Hypothalamus (tissue), 51 donors: ENCODE measurements around the gene UBE2J2.
"Not testable (repeated sequence)": the region's sequence is repeated elsewhere in the genome, so short reads cannot be mapped to it uniquely, and the experiment has no call there.

Experiments
- DNase-seq, 51 donors: peaks; one replicate each; lab custom pipeline; 2025; lab: John Stamatoyannopoulos, UW

UBE2J2 gene

GRCh38 chr1:1259540-1259939, 14.1 kb downstream of the UBE2J2 start:
- no peak for DNase-seq

- DNase-seq: no peak
Measured at GRCh38 chr1:1259119-1259488, 14.6 kb downstream of the UBE2J2 start.

GRCh38 chr1:1256956-1257871, 16.4 kb downstream of the UBE2J2 start:
- DNase-seq: no peak

- DNase-seq: no peak
Measured at GRCh38 chr1:1255611-1256010, 18.0 kb downstream of the UBE2J2 start.

- DNase-seq: no peak
Measured at GRCh38 chr1:1255078-1255477, 18.6 kb downstream of the UBE2J2 start.

GRCh38 chr1:1254667-1254998, 19.0 kb downstream of the UBE2J2 start:
- DNase-seq: no peak

GRCh38 chr1:1253972-1254666, 19.5 kb downstream of the UBE2J2 start:
- DNase-seq: no peak

- DNase-seq: no peak
Measured at GRCh38 chr1:1253314-1253713, 20.3 kb downstream of the UBE2J2 start.

GRCh38 chr1:1250786-1251284, 22.8 kb downstream of the UBE2J2 start:
- no peak for DNase-seq

- DNase-seq: not testable (repeated sequence)
Measured at GRCh38 chr1:1248009-1248913, 25.4 kb downstream of the UBE2J2 start.

- no peak for DNase-seq
Measured at GRCh38 chr1:1247341-1247913, 26.2 kb downstream of the UBE2J2 start.

- no peak for DNase-seq
Measured at GRCh38 chr1:1246577-1247340, 26.9 kb downstream of the UBE2J2 start, which contains the start of gene C1QTNF12. Gene C1QTNF12 (minus strand): TSS chr1:1246722. CDS start chr1:1246690, 32 bp downstream.

GRCh38 chr1:1245817-1246576, 27.7 kb downstream of the UBE2J2 start:
- no peak for DNase-seq

- no peak for DNase-seq
Measured at GRCh38 chr1:1245178-1245816, 28.4 kb downstream of the UBE2J2 start.

GRCh38 chr1:1244192-1244811, 29.4 kb downstream of the UBE2J2 start:
- DNase-seq: no peak

- no peak for DNase-seq
Measured at GRCh38 chr1:1243807-1244191, 29.9 kb downstream of the UBE2J2 start.

GRCh38 chr1:1243266-1243660, 30.4 kb downstream of the UBE2J2 start:
- no peak for DNase-seq
